Mesothelial cell of epicardium (in vitro differentiated cells): ENCODE data around the gene NEUROG1. TPM values are rescaled to one million over a fixed set of nuclear protein-coding genes. Genes with fewer than 3 reads are reported as not detected.

Source experiments
- DNase-seq, 2 experiments: peaks; one replicate each; pipeline ENCODE4 v3.0.0; 2021; ENCODE audit warnings: low spot score in 2 of 2; ENCODE audit not compliant: unreplicated experiment in 2 of 2
- H3K27ac Mint-ChIP-seq: 2 replicates; pipeline ENCODE4 v1.8.0; 2021; ENCODE audit warnings: mixed read lengths
- H3K27me3 Mint-ChIP-seq: 2 replicates; pipeline ENCODE4 v1.8.0; 2021; ENCODE audit warnings: low read depth, mixed read lengths
- H3K36me3 Mint-ChIP-seq: 2 replicates; pipeline ENCODE4 v1.8.0; 2021; ENCODE audit warnings: mixed read lengths
- H3K4me1 Mint-ChIP-seq: 2 replicates; pipeline ENCODE4 v1.8.0; 2021; ENCODE audit warnings: mixed read lengths
- H3K4me3 Mint-ChIP-seq: 2 replicates; pipeline ENCODE4 v1.8.0; 2021; ENCODE audit warnings: mild to moderate bottlenecking, moderate library complexity, mixed read lengths
- H3K9me3 Mint-ChIP-seq: 2 replicates; pipeline ENCODE4 v1.8.0; 2021; ENCODE audit warnings: mixed read lengths
- total RNA-seq: library from RNA; stranded (reverse); gene quantifications from 3 replicates; pipeline ENCODE4 v1.2.1, GENCODE V29; 2021
- TF ChIP-seq, protein P1 (sequence below): fragments of 200-600 bp; sonication (generic); IDR thresholded peaks from one replicate; pipeline ENCODE4 v1.5.0; 2021; ENCODE audit warnings: antibody characterized with exemption; ENCODE audit not compliant: unreplicated experiment

The NEUROG1 gene, protein sequence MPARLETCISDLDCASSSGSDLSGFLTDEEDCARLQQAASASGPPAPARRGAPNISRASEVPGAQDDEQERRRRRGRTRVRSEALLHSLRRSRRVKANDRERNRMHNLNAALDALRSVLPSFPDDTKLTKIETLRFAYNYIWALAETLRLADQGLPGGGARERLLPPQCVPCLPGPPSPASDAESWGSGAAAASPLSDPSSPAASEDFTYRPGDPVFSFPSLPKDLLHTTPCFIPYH
- total RNA-seq = not detected in 3 replicates

DNA sequence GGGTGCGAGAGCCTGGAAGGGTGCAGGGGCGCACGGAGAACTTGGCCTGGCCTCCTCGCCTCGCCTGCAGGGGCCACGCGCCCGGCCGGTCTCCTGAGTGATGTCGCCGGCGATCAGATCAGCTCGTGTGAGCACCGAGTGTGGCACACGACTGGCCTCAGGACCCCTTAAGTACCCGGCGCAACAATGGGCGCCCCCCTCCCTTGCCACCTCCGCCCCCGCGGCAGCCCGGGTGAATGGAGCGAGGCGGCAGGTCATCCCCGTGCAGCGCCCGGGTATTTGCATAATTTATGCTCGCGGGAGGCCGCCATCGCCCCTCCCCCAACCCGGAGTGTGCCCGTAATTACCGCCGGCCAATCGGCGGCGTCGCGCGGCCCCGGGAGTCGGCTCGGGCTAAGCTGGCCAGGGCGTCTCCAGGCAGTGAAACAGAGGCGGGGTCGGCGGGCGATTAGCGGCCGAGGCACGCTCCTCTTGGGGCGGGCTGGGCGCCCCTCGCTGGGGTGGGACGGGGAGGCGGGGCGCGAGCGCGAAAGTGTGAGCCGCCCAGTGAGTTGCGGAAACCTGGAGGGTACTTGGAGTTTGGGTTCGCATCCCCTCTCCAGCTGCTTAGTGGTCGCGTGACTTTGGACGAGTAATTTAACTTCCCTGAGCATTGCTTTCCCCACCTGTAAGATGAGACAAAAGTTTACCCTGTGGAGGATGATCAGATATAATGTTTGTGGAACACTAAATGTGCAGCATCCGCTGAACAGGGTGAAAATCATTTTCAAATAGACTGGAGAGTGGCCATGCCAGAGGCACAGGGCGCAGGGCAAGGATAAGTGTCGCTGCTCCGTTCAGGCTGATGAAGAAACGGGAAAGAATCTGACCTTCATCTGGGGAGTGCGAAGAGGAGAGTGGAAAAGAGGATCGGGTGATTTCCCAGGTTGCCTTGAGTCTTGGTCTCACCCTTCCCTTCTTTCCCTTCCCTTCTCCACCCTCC lies at the start of gene NEUROG1:
Gene NEUROG1, minus strand, starts transcription at position 145 of the 982 bp plus-strand sequence. CDS start 274 bp downstream, outside the sequence.
- no peak for DNase-seq
- H3K4me1 Mint-ChIP-seq = peaks cover 7% of the 10 kb centered on the region
- TF ChIP-seq, protein P1, sequence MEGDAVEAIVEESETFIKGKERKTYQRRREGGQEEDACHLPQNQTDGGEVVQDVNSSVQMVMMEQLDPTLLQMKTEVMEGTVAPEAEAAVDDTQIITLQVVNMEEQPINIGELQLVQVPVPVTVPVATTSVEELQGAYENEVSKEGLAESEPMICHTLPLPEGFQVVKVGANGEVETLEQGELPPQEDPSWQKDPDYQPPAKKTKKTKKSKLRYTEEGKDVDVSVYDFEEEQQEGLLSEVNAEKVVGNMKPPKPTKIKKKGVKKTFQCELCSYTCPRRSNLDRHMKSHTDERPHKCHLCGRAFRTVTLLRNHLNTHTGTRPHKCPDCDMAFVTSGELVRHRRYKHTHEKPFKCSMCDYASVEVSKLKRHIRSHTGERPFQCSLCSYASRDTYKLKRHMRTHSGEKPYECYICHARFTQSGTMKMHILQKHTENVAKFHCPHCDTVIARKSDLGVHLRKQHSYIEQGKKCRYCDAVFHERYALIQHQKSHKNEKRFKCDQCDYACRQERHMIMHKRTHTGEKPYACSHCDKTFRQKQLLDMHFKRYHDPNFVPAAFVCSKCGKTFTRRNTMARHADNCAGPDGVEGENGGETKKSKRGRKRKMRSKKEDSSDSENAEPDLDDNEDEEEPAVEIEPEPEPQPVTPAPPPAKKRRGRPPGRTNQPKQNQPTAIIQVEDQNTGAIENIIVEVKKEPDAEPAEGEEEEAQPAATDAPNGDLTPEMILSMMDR = no peak
- H3K27ac Mint-ChIP-seq = no peak within 1 kb of the TSS
- H3K9me3 Mint-ChIP-seq = peaks cover 4% of the 10 kb centered on the region
- H3K4me3 Mint-ChIP-seq = peak within 1 kb of the TSS; percentile 37
- H3K36me3 Mint-ChIP-seq = no peaks in the 10 kb centered on the region
- peaks cover 99% of the 10 kb centered on the region for H3K27me3 Mint-ChIP-seq

GRCh38 chr5:135584918-135585317 lies 49.2 kb upstream of the NEUROG1 start:
- Mint-ChIP-seq H3K27ac (no peak overlapping the region), H3K4me3 (no peak overlapping the region), H3K27me3 (peaks cover 31% of the 10 kb centered on the region), H3K4me1 (no peaks in the 10 kb centered on the region), H3K9me3 (no peaks in the 10 kb centered on the region), H3K36me3 (no peaks in the 10 kb centered on the region)
- DNase-seq = no peak
- TF ChIP-seq, protein P1 = no peak

DNA sequence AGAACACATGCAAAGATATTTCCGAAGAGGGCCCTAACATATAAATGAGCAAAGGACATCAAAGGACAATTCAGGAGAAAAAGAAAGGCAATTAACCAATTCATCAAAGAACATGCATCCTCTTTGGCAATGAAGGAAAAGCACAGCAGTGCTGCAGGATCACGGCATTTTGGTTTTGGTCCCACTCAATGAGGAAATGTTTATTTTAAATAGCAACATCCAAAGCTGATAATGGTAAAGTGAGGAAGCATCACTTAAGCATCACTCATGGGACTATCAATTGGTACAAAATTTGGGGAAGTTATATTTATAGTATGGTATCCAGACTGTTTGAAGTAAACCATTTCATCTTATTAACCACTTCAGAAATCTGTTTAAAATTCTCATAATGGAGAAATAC lies 48.5 kb upstream of the NEUROG1 start:
- peaks cover 6% of the 10 kb centered on the region for H3K4me1 Mint-ChIP-seq
- TF ChIP-seq, protein P1 = no peak
- no peaks in the 10 kb centered on the region for H3K9me3 Mint-ChIP-seq
- H3K27me3 Mint-ChIP-seq = peaks cover 37% of the 10 kb centered on the region
- DNase-seq = no peak
- no peaks in the 10 kb centered on the region for H3K36me3 Mint-ChIP-seq
- H3K27ac Mint-ChIP-seq = no peak overlapping the region
- H3K4me3 Mint-ChIP-seq = no peak overlapping the region

DNA sequence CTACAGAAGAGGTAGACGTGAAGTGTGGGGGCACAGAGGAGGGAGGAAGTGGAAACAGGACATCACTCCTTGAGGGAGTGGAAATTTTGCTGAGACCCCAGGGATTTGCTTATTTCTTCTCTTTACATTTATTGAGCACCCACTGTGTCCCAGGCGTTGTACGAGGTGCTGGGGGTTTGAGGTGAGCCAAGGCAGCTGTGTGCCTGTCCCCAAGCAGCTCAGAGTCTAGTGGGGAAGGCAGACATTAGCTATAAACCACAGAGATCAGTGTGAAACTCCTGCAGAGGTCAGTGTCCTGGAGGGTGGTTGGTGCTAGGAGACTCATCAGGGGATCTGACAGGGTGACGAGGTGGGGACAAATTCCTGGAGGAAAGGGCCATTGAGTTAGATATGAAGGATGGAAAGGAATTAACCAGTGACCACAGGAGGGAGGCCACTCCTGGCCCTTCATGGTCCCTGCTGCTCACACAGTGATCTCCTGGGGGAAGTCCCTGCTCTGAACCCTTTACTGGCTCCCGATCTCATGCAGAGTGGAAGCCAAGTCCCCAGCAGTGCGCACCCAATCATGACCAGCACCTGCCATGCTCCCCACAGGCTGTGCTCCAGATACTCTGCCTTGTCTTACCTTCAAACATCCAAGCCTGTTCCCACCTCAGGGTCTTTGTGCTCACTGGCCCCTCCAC lies 46.5 kb upstream of the NEUROG1 start:
- peaks cover 56% of the 10 kb centered on the region for H3K27me3 Mint-ChIP-seq
- no peaks in the 10 kb centered on the region for H3K36me3 Mint-ChIP-seq
- peaks cover 24% of the 10 kb centered on the region for H3K4me1 Mint-ChIP-seq
- H3K9me3 Mint-ChIP-seq = no peaks in the 10 kb centered on the region
- no peak overlapping the region for H3K4me3 Mint-ChIP-seq
- no peak for DNase-seq
- no peak overlapping the region for H3K27ac Mint-ChIP-seq
- TF ChIP-seq, protein P1 = no peak

GRCh38 chr5:135578685-135579341 lies 43.0 kb upstream of the NEUROG1 start, which contains the start of gene CXCL14:
Gene CXCL14 (minus strand): TSS chr5:135578991. CDS start chr5:135578778, 213 bp downstream.
- Mint-ChIP-seq H3K4me3 (peak within 1 kb of the TSS; percentile 86), H3K27ac (peak within 1 kb of the TSS; percentile 78), H3K27me3 (peaks cover 56% of the 10 kb centered on the region), H3K4me1 (peaks cover 34% of the 10 kb centered on the region), H3K36me3 (no peaks in the 10 kb centered on the region), H3K9me3 (no peaks in the 10 kb centered on the region)
- TF ChIP-seq, protein P1 = no peak
- DNase-seq = peak; percentile 55 to 69
